Measurements from ENCODE around the gene IL17B. TPM values are rescaled to one million over a fixed set of nuclear protein-coding genes. Genes with fewer than 3 reads are reported as not detected.

The IL17B gene
- total RNA-seq, 1 donor from 2014 or later: not detected

GRCh38 chr5:149366169-149366729 is 12.8 kb downstream of the IL17B start:
- H3K4me3 Mint-ChIP-seq: no peak overlapping the region
- H3K27ac Mint-ChIP-seq (ENCODE audit: unreplicated experiment): no peak overlapping the region
- TF ChIP-seq CTCF (conservative IDR thresholded peaks at IDR 0.05): no peak
- no peak for DNase-seq (ENCODE audit: low read depth, low spot score)
- peaks cover 3% of the 10 kb centered on the region for H3K36me3 Mint-ChIP-seq (ENCODE audit: low read depth)
- no peaks in the 10 kb centered on the region for H3K27me3 Mint-ChIP-seq (ENCODE audit: low read depth)
- no peaks in the 10 kb centered on the region for H3K9me3 Mint-ChIP-seq
- peaks cover 21% of the 10 kb centered on the region for H3K4me1 Mint-ChIP-seq

- Mint-ChIP-seq H3K4me3 (no peak overlapping the region), H3K9me3 (no peaks in the 10 kb centered on the region), H3K36me3 (ENCODE audit: low read depth) (peaks cover 3% of the 10 kb centered on the region), H3K27me3 (ENCODE audit: low read depth) (no peaks in the 10 kb centered on the region), H3K27ac (ENCODE audit: unreplicated experiment) (no peak overlapping the region), H3K4me1 (peaks cover 21% of the 10 kb centered on the region)
- TF ChIP-seq CTCF (conservative IDR thresholded peaks at IDR 0.05): no peak
- DNase-seq (ENCODE audit: low read depth, low spot score): no peak
These were observed 13.7 kb downstream of the IL17B start for GRCh38 chr5:149365418-149365817.

- no peak for TF ChIP-seq CTCF (conservative IDR thresholded peaks at IDR 0.05)
- no peak for DNase-seq (ENCODE audit: low read depth, low spot score)
- Mint-ChIP-seq H3K27ac (ENCODE audit: unreplicated experiment) (peak overlapping the region; percentile 48), H3K9me3 (no peaks in the 10 kb centered on the region), H3K36me3 (ENCODE audit: low read depth) (peaks cover 3% of the 10 kb centered on the region), H3K4me3 (no peak overlapping the region), H3K4me1 (peaks cover 21% of the 10 kb centered on the region), H3K27me3 (ENCODE audit: low read depth) (no peaks in the 10 kb centered on the region)
These were observed 14.4 kb downstream of the IL17B start for GRCh38 chr5:149364719-149365118.

- H3K4me3 Mint-ChIP-seq: no peak overlapping the region
- H3K27ac Mint-ChIP-seq (ENCODE audit: unreplicated experiment): no peak overlapping the region
- H3K27me3 Mint-ChIP-seq (ENCODE audit: low read depth): no peaks in the 10 kb centered on the region
- H3K9me3 Mint-ChIP-seq: no peaks in the 10 kb centered on the region
- peaks cover 26% of the 10 kb centered on the region for H3K4me1 Mint-ChIP-seq
- no peak for TF ChIP-seq CTCF (conservative IDR thresholded peaks at IDR 0.05)
- DNase-seq (ENCODE audit: low read depth, low spot score): no peak
- H3K36me3 Mint-ChIP-seq (ENCODE audit: low read depth): peaks cover 3% of the 10 kb centered on the region
These were observed 15.2 kb downstream of the IL17B start for GRCh38 chr5:149363936-149364335.

GRCh38 chr5:149363358-149363757 is 15.7 kb downstream of the IL17B start:
- no peak overlapping the region for H3K4me3 Mint-ChIP-seq
- no peak for DNase-seq (ENCODE audit: low read depth, low spot score)
- H3K27me3 Mint-ChIP-seq (ENCODE audit: low read depth): no peaks in the 10 kb centered on the region
- H3K9me3 Mint-ChIP-seq: no peaks in the 10 kb centered on the region
- no peak for TF ChIP-seq CTCF (conservative IDR thresholded peaks at IDR 0.05)
- H3K4me1 Mint-ChIP-seq: peaks cover 32% of the 10 kb centered on the region
- peaks cover 1% of the 10 kb centered on the region for H3K36me3 Mint-ChIP-seq (ENCODE audit: low read depth)
- no peak overlapping the region for H3K27ac Mint-ChIP-seq (ENCODE audit: unreplicated experiment)

Measured in neural crest cell (in vitro differentiated cells).